Measurements from ENCODE around the gene SSMEM1. TPM values are rescaled to one million over a fixed set of nuclear protein-coding genes. Genes with fewer than 3 reads are reported as not detected.
"Not testable (repeated sequence)": the region's sequence is repeated elsewhere in the genome, so short reads cannot be mapped to it uniquely, and the experiment has no call there.

Gene SSMEM1
- total RNA-seq, 2 donors from 2014 or later: not detected

DNA sequence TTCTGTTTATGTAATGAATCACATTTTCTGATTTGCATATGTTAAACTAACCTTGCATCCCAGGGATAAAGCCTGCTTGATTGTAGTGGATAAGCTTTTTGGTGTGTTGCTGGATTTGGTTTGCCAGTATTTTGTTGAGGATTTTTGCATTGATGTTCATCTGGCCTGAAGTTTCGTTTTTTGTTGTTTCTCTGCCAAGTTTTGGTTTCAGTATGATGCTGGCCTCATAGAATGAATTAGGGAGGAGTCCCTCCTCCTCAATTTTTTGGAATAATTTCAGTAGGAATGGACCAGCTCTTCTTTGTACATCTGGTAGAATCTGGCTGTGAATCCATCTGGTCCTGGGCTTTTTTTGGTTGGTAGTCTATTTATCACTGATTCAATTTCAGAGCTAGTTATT is 35.8 kb downstream of the SSMEM1 start:
- not testable (repeated sequence) for H3K27ac Mint-ChIP-seq; H3K9me3 Mint-ChIP-seq; ATAC-seq; H3K36me3 Mint-ChIP-seq; H3K4me3 Mint-ChIP-seq; DNase-seq (ENCODE audit: low spot score); H3K4me1 Mint-ChIP-seq (ENCODE audit: low read depth in 2 of 2)
- H3K27me3 Mint-ChIP-seq: peaks cover 14 to 32% of the 10 kb centered on the region in 2 donors

DNA sequence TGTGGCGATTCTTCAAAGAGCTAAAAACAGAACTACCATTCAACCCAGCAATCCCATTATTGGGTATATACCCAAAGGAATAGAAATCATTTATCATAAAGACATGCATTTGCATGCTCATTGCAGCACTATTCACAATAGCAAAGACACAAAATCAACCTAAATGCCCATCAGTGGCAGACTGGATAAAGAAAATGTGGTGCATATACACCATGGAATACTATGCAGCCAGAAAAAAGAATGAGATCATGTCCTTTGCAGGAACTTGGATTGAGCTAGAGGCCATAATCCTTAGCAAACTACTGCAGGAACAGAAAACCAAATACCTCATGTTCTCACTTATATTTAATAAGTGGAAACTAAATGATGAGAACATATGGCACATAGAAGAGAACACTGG is 38.8 kb downstream of the SSMEM1 start:
- not testable (repeated sequence) for ATAC-seq, H3K4me3 Mint-ChIP-seq, H3K9me3 Mint-ChIP-seq

DNA sequence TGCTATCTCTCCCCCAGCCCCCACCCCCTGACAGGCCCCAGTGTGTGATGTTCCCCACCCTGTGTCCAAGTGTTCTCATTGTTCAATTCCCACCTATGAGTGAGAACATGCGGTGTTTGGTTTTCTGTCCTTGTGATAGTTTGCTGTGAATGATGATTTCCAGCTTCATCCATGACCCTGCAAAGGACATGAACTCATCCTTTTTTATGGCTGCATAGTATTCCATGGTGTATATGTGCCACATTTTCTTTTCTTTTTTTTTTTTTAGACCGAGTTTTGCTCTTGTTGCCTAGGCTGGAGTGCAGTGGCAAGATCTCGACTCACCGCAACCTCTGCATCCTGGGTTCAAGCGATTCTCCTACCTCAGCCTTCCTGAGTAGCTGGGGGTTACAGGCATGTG is 41.2 kb downstream of the SSMEM1 start:
- not testable (repeated sequence) for H3K27ac Mint-ChIP-seq; H3K9me3 Mint-ChIP-seq; H3K4me3 Mint-ChIP-seq; DNase-seq (ENCODE audit: low spot score); H3K4me1 Mint-ChIP-seq (ENCODE audit: low read depth in 2 of 2); ATAC-seq; H3K36me3 Mint-ChIP-seq
- H3K27me3 Mint-ChIP-seq: peaks cover 26 to 50% of the 10 kb centered on the region in 2 donors

More for the DNA sequence above, 38.8 kb downstream of the SSMEM1 start:
- H3K27me3 Mint-ChIP-seq: peaks cover 17 to 33% of the 10 kb centered on the region in 2 donors
- H3K27ac Mint-ChIP-seq; DNase-seq (ENCODE audit: low spot score); H3K4me1 Mint-ChIP-seq (ENCODE audit: low read depth in 2 of 2); H3K36me3 Mint-ChIP-seq: not testable (repeated sequence)

DNA sequence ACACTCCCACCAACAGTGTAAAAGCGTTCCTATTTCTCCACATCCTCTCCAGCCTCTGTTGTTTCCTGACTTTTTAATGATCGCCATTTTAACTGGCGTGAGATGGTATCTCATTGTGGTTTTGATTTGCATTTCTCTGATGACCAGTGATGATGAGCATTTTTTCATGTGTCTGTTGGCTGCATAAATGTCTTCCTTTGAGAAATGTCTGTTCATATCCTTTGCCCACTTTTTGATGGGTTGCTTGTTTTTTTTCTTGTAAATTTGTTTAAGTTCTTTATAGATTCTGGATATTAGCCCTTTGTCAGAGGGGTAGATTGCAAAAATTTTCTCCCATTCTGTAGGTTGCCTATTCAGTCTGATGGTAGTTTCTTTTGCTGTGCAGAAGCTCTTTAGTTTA is 42.0 kb downstream of the SSMEM1 start:
- not testable (repeated sequence) for H3K36me3 Mint-ChIP-seq; H3K9me3 Mint-ChIP-seq; H3K4me3 Mint-ChIP-seq; DNase-seq (ENCODE audit: low spot score); ATAC-seq; H3K4me1 Mint-ChIP-seq (ENCODE audit: low read depth in 2 of 2); H3K27ac Mint-ChIP-seq
- H3K27me3 Mint-ChIP-seq: peaks cover 24 to 46% of the 10 kb centered on the region in 2 donors

DNA sequence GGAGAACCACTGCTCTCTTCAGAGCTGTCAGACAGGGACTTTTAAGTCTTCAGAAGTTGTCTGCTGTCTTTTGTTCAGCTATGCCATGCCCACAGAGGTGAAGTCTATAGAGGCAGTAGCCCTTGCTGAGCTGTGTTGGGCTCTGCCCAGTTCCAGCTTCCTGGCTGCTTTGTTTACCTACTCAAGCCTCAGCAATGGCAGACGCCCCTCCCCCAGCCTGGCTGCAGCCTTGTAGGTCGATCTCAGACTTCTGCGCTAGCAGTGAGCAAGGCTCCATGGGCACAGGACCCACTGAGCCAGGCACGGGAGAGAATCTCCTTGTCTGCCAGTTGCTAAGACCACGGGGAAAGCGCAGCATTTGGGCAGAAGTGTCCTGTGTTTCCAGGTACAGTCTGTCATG is 46.9 kb downstream of the SSMEM1 start:
- H3K27me3 Mint-ChIP-seq: peaks cover 21 to 34% of the 10 kb centered on the region in 2 donors
- no peaks in the 10 kb centered on the region for H3K4me1 Mint-ChIP-seq (ENCODE audit: low read depth in 2 of 2)
- peaks cover 3% of the 10 kb centered on the region for H3K9me3 Mint-ChIP-seq
- ATAC-seq: no peak
- H3K36me3 Mint-ChIP-seq: peaks cover 19% of the 10 kb centered on the region
- no peak for DNase-seq (ENCODE audit: low spot score)
- H3K27ac Mint-ChIP-seq: no peak overlapping the region
- H3K4me3 Mint-ChIP-seq: no peak overlapping the region

DNA sequence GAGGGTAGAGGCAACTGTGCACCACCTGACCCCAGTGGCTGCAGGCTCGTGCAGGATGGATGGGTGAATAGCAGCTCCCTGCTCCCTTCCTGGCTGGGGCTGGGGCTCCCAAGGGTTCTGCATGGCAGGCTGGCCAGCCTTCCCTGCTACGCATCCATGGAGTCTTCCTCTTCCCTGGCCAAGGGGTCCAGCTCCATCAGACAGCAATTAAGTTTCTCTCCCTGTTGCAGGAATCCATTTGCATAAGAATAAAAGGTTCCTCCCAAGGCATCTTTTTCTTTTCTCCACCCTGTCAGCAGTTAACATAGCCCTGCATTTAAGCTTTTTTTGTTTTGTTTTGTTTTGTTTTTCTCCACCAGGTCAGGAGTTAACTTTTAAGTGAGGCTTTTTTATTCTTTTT is 49.0 kb downstream of the SSMEM1 start:
- H3K27me3 Mint-ChIP-seq: peaks cover 14 to 24% of the 10 kb centered on the region in 2 donors

DNA sequence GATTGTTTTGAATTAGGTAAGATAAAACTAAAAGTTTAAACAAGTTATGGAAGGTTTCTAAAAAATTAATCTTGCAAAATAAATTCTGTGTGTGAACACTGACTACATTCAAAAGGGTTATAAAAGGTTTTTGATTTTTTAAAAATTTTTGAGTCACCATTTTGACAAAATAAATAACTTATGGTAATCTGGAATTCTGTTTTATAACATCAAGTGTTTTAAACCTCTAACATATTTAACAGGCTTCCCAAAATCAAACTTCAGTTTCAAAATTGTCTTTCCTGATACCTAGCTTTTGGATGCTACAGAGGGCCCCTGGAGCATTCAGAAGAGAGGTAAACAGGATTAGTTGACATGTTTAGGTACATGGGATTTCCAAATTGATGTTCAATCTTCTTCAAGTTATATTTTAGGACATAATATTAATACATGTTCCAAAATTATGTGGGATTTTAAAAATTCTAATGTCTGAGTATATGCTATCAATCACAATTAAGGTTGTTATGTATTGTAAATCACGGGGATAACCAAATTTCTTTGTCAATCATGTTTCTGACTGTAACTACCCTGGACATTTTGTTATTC is 50.9 kb downstream of the SSMEM1 start:
- peaks cover 2% of the 10 kb centered on the region for H3K9me3 Mint-ChIP-seq
- H3K27ac Mint-ChIP-seq: no peak overlapping the region
- H3K36me3 Mint-ChIP-seq: peaks cover 18% of the 10 kb centered on the region
- no peak overlapping the region for H3K4me3 Mint-ChIP-seq
- DNase-seq (ENCODE audit: low spot score): no peak
- no peak for ATAC-seq
- H3K4me1 Mint-ChIP-seq (ENCODE audit: low read depth in 2 of 2): no peaks in the 10 kb centered on the region
- peaks cover 2 to 7% of the 10 kb centered on the region in 2 donors for H3K27me3 Mint-ChIP-seq

More for the DNA sequence above, 49.0 kb downstream of the SSMEM1 start:
- ATAC-seq (no peak), DNase-seq (ENCODE audit: low spot score) (no peak)
- Mint-ChIP-seq H3K4me3 (no peak overlapping the region), H3K9me3 (peaks cover 3% of the 10 kb centered on the region), H3K4me1 (ENCODE audit: low read depth in 2 of 2) (no peaks in the 10 kb centered on the region), H3K36me3 (peaks cover 19% of the 10 kb centered on the region), H3K27ac (no peak overlapping the region)

DNA sequence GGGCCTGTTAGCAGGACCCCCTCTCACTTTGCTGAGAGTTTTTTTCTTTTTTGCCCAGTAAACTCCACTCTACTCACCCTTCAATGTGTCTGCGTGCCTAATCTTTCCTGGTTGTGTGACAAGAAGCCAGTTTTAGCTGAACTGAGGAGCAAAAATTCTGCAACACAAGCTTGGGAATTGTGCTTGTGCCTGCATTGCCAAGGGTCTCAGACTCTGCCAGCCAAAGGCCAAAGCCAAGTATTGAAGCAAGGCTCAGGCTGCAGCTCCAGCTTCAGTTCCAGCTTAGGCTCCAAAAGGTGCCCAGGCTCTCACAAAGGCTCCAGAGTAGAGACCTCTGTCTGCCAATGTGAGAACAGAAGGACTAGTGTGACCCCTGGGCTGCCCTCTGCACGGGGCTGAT is 54.8 kb downstream of the SSMEM1 start:
- no peak overlapping the region for H3K4me3 Mint-ChIP-seq
- no peaks in the 10 kb centered on the region for H3K9me3 Mint-ChIP-seq
- no peak for ATAC-seq
- peaks cover 8 to 9% of the 10 kb centered on the region in 2 donors for H3K27me3 Mint-ChIP-seq
- no peaks in the 10 kb centered on the region for H3K4me1 Mint-ChIP-seq (ENCODE audit: low read depth in 2 of 2)
- peaks cover 7% of the 10 kb centered on the region for H3K36me3 Mint-ChIP-seq
- H3K27ac Mint-ChIP-seq: no peak overlapping the region
- DNase-seq (ENCODE audit: low spot score): no peak

DNA sequence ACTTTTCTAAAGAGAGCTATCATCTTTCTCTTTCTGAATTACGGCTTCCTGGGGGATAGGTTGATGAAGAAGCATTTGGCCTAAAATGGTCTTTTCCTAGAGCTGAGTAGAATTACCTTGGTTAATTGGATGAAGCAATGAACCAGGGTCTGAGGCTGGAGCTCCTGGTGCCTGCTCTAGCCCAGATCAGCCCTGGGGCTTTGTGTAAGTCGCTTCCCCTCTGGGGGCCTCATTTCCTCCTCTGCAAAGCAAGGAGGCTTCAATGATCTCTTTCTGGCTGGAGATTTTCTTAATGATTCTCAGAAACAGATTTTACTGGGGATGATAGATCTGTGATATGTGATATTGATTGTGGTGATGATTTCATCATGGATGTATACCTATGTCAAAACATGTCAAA is 55.5 kb downstream of the SSMEM1 start:
- DNase-seq (ENCODE audit: low spot score) (no peak), ATAC-seq (no peak)
- H3K36me3 Mint-ChIP-seq: peaks cover 7% of the 10 kb centered on the region
- H3K27ac Mint-ChIP-seq: no peak overlapping the region
- H3K4me1 Mint-ChIP-seq (ENCODE audit: low read depth in 2 of 2): no peaks in the 10 kb centered on the region
- no peak overlapping the region for H3K4me3 Mint-ChIP-seq
- H3K9me3 Mint-ChIP-seq: no peaks in the 10 kb centered on the region
- H3K27me3 Mint-ChIP-seq: peaks cover 14 to 15% of the 10 kb centered on the region in 2 donors

Other genes starting within 250 kb of the SSMEM1 start
- 10 to 100 TPM; 22.8 to 40.8 TPM for gene ZC3HC1, start 156.5 kb upstream of the SSMEM1 start, total RNA-seq
- 10 to 100 TPM; 19.7 to 20.8 TPM for gene KLHDC10, start 137.3 kb upstream of the SSMEM1 start, total RNA-seq
- 10 to 100 TPM; 39.4 to 43.9 TPM for gene TMEM209, start 2.5 kb upstream of the SSMEM1 start, total RNA-seq
- not detected for gene CPA2, start 59.0 kb downstream of the SSMEM1 start, total RNA-seq
- not detected for gene CPA4, start 85.3 kb downstream of the SSMEM1 start, total RNA-seq
- gene CPA5, start 137.0 kb downstream of the SSMEM1 start, total RNA-seq: not detected
- not detected for gene CPA1, start 172.6 kb downstream of the SSMEM1 start, total RNA-seq
- 10 to 100 TPM; 11.3 to 17.7 TPM for gene CEP41, start 233.2 kb downstream of the SSMEM1 start, total RNA-seq